HCT116 (cell line): ENCODE results near the gene EFCAB5. TPM values are rescaled to one million over a fixed set of nuclear protein-coding genes. Genes with fewer than 3 reads are reported as not detected.

Experiments
- ATAC-seq: fragments of 200-7000 bp; cut with Tn5 transposase; 2 replicates; pipeline ENCODE4 v1.9.1; 2020; ENCODE audit warnings: mild to moderate bottlenecking, moderate library complexity
- BruUV-seq: library from RNA; stranded (reverse); fragments of 400-500 nt; replicated peaks from 2 replicates; lab custom pipeline; 2021; lab: Mats Ljungman, UMichigan
- CTCF ChIA-PET: fragments of 300-600 bp; sonication (Branson Sonifier 250); formaldehyde crosslinking; loops from one replicate; lab custom pipeline; 2021; ENCODE audit warnings: antibody characterized with exemption; lab: Charles Lee
- POLR2A ChIA-PET: fragments of 300-600, 350-600 bp; sonication (Branson Sonifier 250); formaldehyde crosslinking; loops from one replicate; lab custom pipeline; 2021; ENCODE audit warnings: antibody characterized with exemption; lab: Charles Lee
- RAD21 ChIA-PET, 2 experiments: fragments of 300-600 bp; sonication (Branson Sonifier 250); formaldehyde crosslinking; loops; one replicate each; lab custom pipeline; 2023; ENCODE audit warnings: low total read pairs in 2 of 2; ENCODE audit not compliant: uncharacterized antibody in 2 of 2, unreplicated experiment in 2 of 2, low non-redundant PET in 1 of 2; lab: Charles Lee
- DNase-seq: peaks from one replicate; pipeline ENCODE4 v3.0.0-alpha.2; 2010; ENCODE audit warnings: low read depth, low spot score
- H2AFZ ChIP-seq: fragments of 200-600 bp; shearing (Covaris generic), sonication (generic); 2 replicates; pipeline ENCODE4 v1.6.1; 2017; ENCODE audit warnings: low read depth, mixed run types, mixed read lengths, antibody characterized with exemption, low read length; ENCODE audit not compliant: poor library complexity, severe bottlenecking
- H3K27ac ChIP-seq: 2 replicates; pipeline ENCODE4 v1.5.1; 2012; ENCODE audit warnings: low read depth, low read length
- H3K27me3 ChIP-seq: fragments of 200-600 bp; sonication (generic); 2 replicates; pipeline ENCODE4 v1.6.1; 2016; ENCODE audit warnings: mixed run types, low read length, mixed read lengths; ENCODE audit not compliant: insufficient read depth
- H3K36me3 ChIP-seq, 2 experiments: fragments of 200-500 bp in 1 of 2; fragments of 200-600 bp in 1 of 2; sonication (Bioruptor generic) in 1 of 2; sonication (generic) in 1 of 2; 2 replicates each; pipeline versions ENCODE4 v1.5.1 to v1.6.1; 2014 to 2016; ENCODE audit warnings: low read length in 2 of 2, inconsistent platforms in 1 of 2, mixed read lengths in 1 of 2, mixed run types in 1 of 2; ENCODE audit not compliant: insufficient read depth in 2 of 2, control insufficient read depth in 1 of 2
- H3K4me1 ChIP-seq, 2 experiments: fragments of 200-600 bp in 1 of 2; sonication (generic) in 1 of 2; 2 replicates each; pipeline versions ENCODE4 v1.5.1 to v1.6.1; 2012 to 2017; ENCODE audit warnings: low read length in 2 of 2, inconsistent platforms in 1 of 2, mild to moderate bottlenecking in 1 of 2, mixed read lengths in 1 of 2, mixed run types in 1 of 2, moderate library complexity in 1 of 2; ENCODE audit not compliant: insufficient read depth in 2 of 2, control insufficient read depth in 1 of 2
- H3K4me2 ChIP-seq: fragments of 200-600 bp; sonication (generic); 2 replicates; pipeline ENCODE4 v1.6.1; 2017; ENCODE audit warnings: mixed run types, low read length, mixed read lengths
- H3K4me3 ChIP-seq, 2 experiments: fragments of 200-600 bp in 1 of 2; sonication (generic) in 1 of 2; replicated peaks in 1 of 2; 2 replicates each; pipeline ENCODE4 v1.5.1; 2011 to 2016; ENCODE audit warnings: low read length in 2 of 2, control low read depth in 1 of 2, low read depth in 1 of 2, mild to moderate bottlenecking in 1 of 2, mixed read lengths in 1 of 2, mixed run types in 1 of 2
- H3K79me2 ChIP-seq: fragments of 200-600 bp; sonication (generic); 2 replicates; pipeline ENCODE4 v1.6.1; 2017; ENCODE audit warnings: mild to moderate bottlenecking, mixed run types, low read length, moderate library complexity, mixed read lengths; ENCODE audit not compliant: insufficient read depth
- H3K9ac ChIP-seq: fragments of 200-600 bp; sonication (generic); 2 replicates; pipeline ENCODE4 v1.6.1; 2016; ENCODE audit warnings: low read length, mixed read lengths
- H3K9me2 ChIP-seq: fragments of 200-600 bp; sonication (generic), shearing (Covaris generic); 2 replicates; pipeline ENCODE4 v1.6.1; 2017; ENCODE audit warnings: mixed run types, mild to moderate bottlenecking, moderate library complexity; ENCODE audit not compliant: insufficient read depth
- H3K9me3 ChIP-seq, 2 experiments: fragments of 200-500 bp in 1 of 2; fragments of 200-600 bp in 1 of 2; sonication (Bioruptor generic) in 1 of 2; sonication (generic) in 1 of 2; 2 replicates each; pipeline ENCODE4 v1.6.1; 2014 to 2017; ENCODE audit warnings: low read length in 2 of 2, mixed read lengths in 2 of 2, inconsistent platforms in 1 of 2, low read depth in 1 of 2, mild to moderate bottlenecking in 1 of 2, mixed run types in 1 of 2, moderate library complexity in 1 of 2; ENCODE audit not compliant: control insufficient read depth in 1 of 2, insufficient read depth in 1 of 2
- H4K20me1 ChIP-seq: fragments of 200-600 bp; sonication (generic), shearing (Covaris generic); 2 replicates; pipeline ENCODE4 v1.6.1; 2017; ENCODE audit warnings: mixed run types, mild to moderate bottlenecking, moderate library complexity; ENCODE audit not compliant: insufficient read depth
- CTCF ChIP-seq, 3 experiments: fragments of 200-600 bp in 1 of 3; sonication (generic) in 1 of 3; IDR thresholded peaks in 2 of 3; conservative IDR thresholded peaks in 1 of 3; 2 replicates each; pipeline ENCODE4 v1.5.1; 2012 to 2017; ENCODE audit warnings: low read depth in 2 of 3, low read length in 2 of 3, antibody characterized with exemption in 1 of 3, borderline replicate concordance in 1 of 3, control low read depth in 1 of 3, mild to moderate bottlenecking in 1 of 3, mixed read lengths in 1 of 3, mixed run types in 1 of 3, moderate library complexity in 1 of 3; ENCODE audit not compliant: insufficient read depth in 1 of 3
- EZH2 ChIP-seq: fragments of 200-600 bp; sonication (generic); IDR thresholded peaks from 2 replicates; pipeline ENCODE4 v1.6.1; 2017; ENCODE audit warnings: antibody characterized with exemption, mixed run types
- EZH2phosphoT487 ChIP-seq: fragments of 200-600 bp; IDR thresholded peaks from 2 replicates; pipeline ENCODE4 v1.6.1; 2018; ENCODE audit warnings: antibody characterized with exemption, borderline replicate concordance
- FOSL1 ChIP-seq: IDR thresholded peaks from 2 replicates; pipeline ENCODE4 v1.6.1; 2012; ENCODE audit warnings: low read depth
- JUND ChIP-seq: IDR thresholded peaks from 2 replicates; pipeline ENCODE4 v1.6.1; 2012
- MAX ChIP-seq: IDR thresholded peaks from 2 replicates; pipeline ENCODE4 v1.6.1; 2012
- POLR2A ChIP-seq: IDR thresholded peaks from 2 replicates; pipeline ENCODE4 v1.7.0; 2011; ENCODE audit warnings: borderline replicate concordance; ENCODE audit not compliant: insufficient read depth, insufficient read length; ENCODE audit errors: extremely low read depth
- RAD21 ChIP-seq: IDR thresholded peaks from 2 replicates; pipeline ENCODE4 v1.6.1; 2012; ENCODE audit warnings: low read depth, mild to moderate bottlenecking
- REST ChIP-seq: IDR thresholded peaks from 2 replicates; pipeline ENCODE4 v1.6.1; 2012; ENCODE audit warnings: low read depth
- SIN3A ChIP-seq: IDR thresholded peaks from 2 replicates; pipeline ENCODE4 v1.6.1; 2012; ENCODE audit warnings: low read depth
- SRF ChIP-seq: IDR thresholded peaks from 2 replicates; pipeline ENCODE4 v1.6.1; 2012; ENCODE audit warnings: low read depth
- YY1 ChIP-seq: IDR thresholded peaks from 2 replicates; pipeline ENCODE4 v1.6.1; 2011; ENCODE audit warnings: low read length, low read depth, moderate library complexity, mild to moderate bottlenecking; ENCODE audit not compliant: insufficient replicate concordance; ENCODE audit errors: extremely low read depth
- ZFX ChIP-seq: fragments of 450-650 bp; IDR thresholded peaks from 2 replicates; pipeline ENCODE4 v1.6.1; 2017
- intact Hi-C: fragments of 100-400 bp; cut with micrococcal nuclease; formaldehyde crosslinking; loops from 2 replicates; pipeline ENCODE4 v1.10.0; 2022
- total RNA-seq: library from RNA; stranded (reverse); gene quantifications from one replicate; pipeline ENCODE4 v1.2.1, GENCODE V29; 2021; ENCODE audit not compliant: unreplicated experiment

The EFCAB5 gene
- total RNA-seq, 1 experiment from 2014 or later: 0.17 TPM

GRCh38 chr17:30148376-30148775 lies 206.9 kb downstream of the EFCAB5 start:
- no TSS peak for BruUV-seq
- Histone ChIP-seq H3K36me3 (peaks cover 0 to 3% of the 10 kb centered on the region in 2 experiments; a peak in 1 of 4 replicates), H3K79me2 (peaks cover 95% of the 10 kb centered on the region), H3K4me2 (no peak overlapping the region), H3K4me1 (peaks cover 9 to 13% of the 10 kb centered on the region in 2 experiments; a peak in 3 of 4 replicates), H3K27ac (no peak overlapping the region), H2AFZ (no peak overlapping the region)
- ATAC-seq: no peak
- CTCF ChIA-PET: no interaction called here
- TF ChIP-seq CTCF (IDR thresholded peaks at IDR 0.05 in 2 of 3, conservative IDR thresholded peaks at IDR 0.05 in 1 of 3; ENCODE audit: borderline replicate concordance in 1 of 3, insufficient read depth in 1 of 3, low read depth in 2 of 3, low read length in 2 of 3): no peak
- TF ChIP-seq, all 23 proteins: peak for 0
- Histone ChIP-seq H4K20me1 (peaks cover 6% of the 10 kb centered on the region), H3K27me3 (no peaks in the 10 kb centered on the region), H3K9me2 (no peaks in the 10 kb centered on the region), H3K4me3 (no peak overlapping the region), H3K9me3 (no peaks in the 10 kb centered on the region), H3K9ac (no peak overlapping the region)
- ChIA-PET POLR2A (no interaction called here), RAD21 (no interaction called here)
- intact Hi-C loops: no loop called here
- DNase-seq: no peak

GRCh38 chr17:30151471-30151870 lies 210.0 kb downstream of the EFCAB5 start:
- H2AFZ ChIP-seq: no peak overlapping the region
- peaks cover 4% of the 10 kb centered on the region for H4K20me1 ChIP-seq
- H3K4me3 ChIP-seq: no peak overlapping the region
- intact Hi-C loops: no loop called here
- H3K27ac ChIP-seq: no peak overlapping the region
- DNase-seq (no peak), ATAC-seq (no peak)
- peaks cover 95% of the 10 kb centered on the region for H3K79me2 ChIP-seq
- H3K36me3 ChIP-seq: peaks cover 0 to 3% of the 10 kb centered on the region in 2 experiments; a peak in 1 of 4 replicates
- BruUV-seq: no TSS peak
- RAD21 ChIA-PET: no interaction called here
- CTCF ChIA-PET: no interaction called here
- H3K4me1 ChIP-seq: peaks cover 9 to 13% of the 10 kb centered on the region in 2 experiments; a peak in 3 of 4 replicates
- POLR2A ChIA-PET: interaction anchor here (0.6 kb wide), 1 partner anchor 861 kb away, joined by 3 read pairs; no protein-coding TSS in a partner anchor
- no peak overlapping the region for H3K4me2 ChIP-seq
- no peak overlapping the region for H3K9ac ChIP-seq
- no peaks in the 10 kb centered on the region for H3K9me3 ChIP-seq
- no peaks in the 10 kb centered on the region for H3K27me3 ChIP-seq
- no peaks in the 10 kb centered on the region for H3K9me2 ChIP-seq
- TF ChIP-seq POLR2A (no peak), RAD21 (no peak), EZH2 (no peak), MAX (no peak), JUND (no peak), SIN3A (no peak), ZFX (no peak), FOSL1 (no peak), EZH2phosphoT487 (no peak), YY1 (no peak), REST (no peak), SRF (no peak)
